SK-N-MC (cell line): ENCODE results near the gene SH3RF1.

Experiments
- EZH2 ChIP-seq: fragments of 200-600 bp; sonication (generic); IDR thresholded peaks from one replicate; pipeline ENCODE4 v1.6.1; 2017; ENCODE audit warnings: antibody characterized with exemption
- FOXP2 ChIP-seq: optimal IDR thresholded peaks from 2 replicates; pipeline ENCODE3; 2011; ENCODE audit warnings: mild to moderate bottlenecking, moderate library complexity; ENCODE audit not compliant: insufficient read depth; ENCODE audit errors: extremely low read length, control extremely low read depth
- POLR2AphosphoS5 ChIP-seq: IDR thresholded peaks from 2 replicates; pipeline ENCODE4 v1.6.1; 2012; ENCODE audit warnings: mild to moderate bottlenecking, low read depth, low read length, borderline replicate concordance

DNA sequence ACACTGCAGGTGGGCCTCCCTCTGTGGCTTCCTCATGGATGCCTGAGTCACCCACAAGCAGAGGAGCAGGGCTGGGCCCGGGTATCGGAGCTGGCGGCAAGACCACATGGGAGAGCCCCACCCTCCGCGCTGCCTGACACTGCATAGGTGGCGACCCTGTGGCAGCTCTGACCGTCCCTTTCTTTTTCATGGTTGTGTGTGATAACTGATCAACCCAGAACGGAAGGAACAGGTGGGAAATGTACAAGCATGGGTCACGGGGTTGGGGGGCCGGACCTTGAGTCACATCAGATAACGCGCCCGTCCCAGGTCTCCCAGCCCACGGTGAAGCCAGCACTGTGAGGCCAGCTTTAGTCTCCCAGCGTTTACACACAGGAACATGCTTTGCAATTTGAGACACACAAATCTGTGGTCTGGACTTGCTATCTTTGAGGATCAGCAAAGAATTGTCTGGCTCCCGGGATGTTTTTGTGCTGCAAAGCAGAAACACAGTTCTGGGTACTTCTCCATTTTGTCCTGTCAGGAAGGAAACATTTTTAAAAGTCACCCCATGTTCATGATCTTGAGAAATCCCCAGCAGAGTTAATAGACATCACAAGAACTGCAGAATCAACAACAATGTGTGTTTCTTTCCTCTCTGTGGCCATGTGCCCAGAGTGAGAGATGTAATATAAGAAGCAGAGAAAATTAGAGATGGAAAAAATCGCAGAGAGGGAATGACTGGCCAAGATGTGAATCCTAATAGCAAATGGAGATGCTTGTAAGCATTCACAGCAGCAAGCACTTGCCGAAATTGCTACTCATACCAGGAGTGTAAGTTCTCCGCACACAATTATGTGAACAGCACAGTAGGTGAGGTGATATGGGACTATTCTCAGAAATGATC is 190.6 kb downstream of the SH3RF1 start:
- TF ChIP-seq POLR2AphosphoS5 (no peak), EZH2 (no peak), FOXP2 (no peak)
